GM12864 (cell line): ENCODE measurements around the gene SFMBT1.

ENCODE experiments used
- DNase-seq: peaks from one replicate; pipeline ENCODE4 v3.0.0-alpha.2; 2011; ENCODE audit warnings: low read depth
- H3K4me3 ChIP-seq: 2 replicates; pipeline ENCODE4 v1.5.1; 2011; ENCODE audit warnings: mild to moderate bottlenecking, low read depth, low read length, control low read depth
- CTCF ChIP-seq: IDR thresholded peaks from 2 replicates; pipeline ENCODE4 v1.5.1; 2011; ENCODE audit warnings: low read depth, mild to moderate bottlenecking, moderate library complexity, low read length, control low read depth, inconsistent platforms; ENCODE audit errors: missing control alignments

The SFMBT1 gene

GRCh38 chr3:52998771-52999513 is 46.9 kb downstream of the SFMBT1 start:
- no peak for DNase-seq
- TF ChIP-seq CTCF, result no peak
- H3K4me3 ChIP-seq, result no peak overlapping the region

GRCh38 chr3:52990637-52991036 is 55.2 kb downstream of the SFMBT1 start:
- TF ChIP-seq CTCF, result no peak
- H3K4me3 ChIP-seq, result no peak overlapping the region
- DNase-seq, result no peak

DNA sequence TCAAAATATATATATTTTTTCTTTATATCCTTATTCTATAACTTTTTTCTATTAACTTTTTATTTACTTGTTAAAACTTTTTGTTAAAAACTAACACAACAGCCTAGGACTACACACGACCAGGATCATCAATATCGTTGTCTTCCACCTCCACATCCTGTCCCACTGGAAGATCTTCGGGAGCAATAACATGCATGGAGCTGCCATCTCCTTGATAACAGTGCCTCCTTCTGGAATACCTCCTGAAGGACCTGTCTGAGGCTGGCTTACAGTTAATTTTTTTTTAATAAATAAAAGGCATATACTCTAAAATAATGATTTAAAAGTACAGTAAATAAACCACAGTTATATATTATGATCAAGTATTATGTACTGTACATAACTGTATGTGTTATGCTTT is 58.9 kb downstream of the SFMBT1 start:
- peak; percentile 26 for TF ChIP-seq CTCF
- no peak for DNase-seq

DNA sequence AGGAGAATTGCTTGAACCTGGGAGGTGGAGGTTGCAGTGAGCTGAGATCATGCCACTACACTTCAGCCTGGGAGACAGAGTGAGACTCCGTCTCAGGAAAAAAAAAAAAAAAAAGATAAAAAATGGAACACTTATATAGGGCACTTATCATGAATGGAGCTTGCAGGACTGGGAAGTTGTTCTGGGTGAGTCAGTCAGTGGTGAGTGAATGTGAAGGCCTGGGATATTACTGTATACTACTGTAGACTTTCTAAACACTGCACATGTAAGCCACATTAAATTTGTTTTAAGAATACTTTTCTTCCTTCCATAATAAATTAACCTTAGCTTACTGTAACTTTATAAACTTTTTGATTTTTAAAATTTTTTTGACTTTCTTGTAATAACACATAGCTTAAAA is 59.8 kb downstream of the SFMBT1 start:
- TF ChIP-seq CTCF, result no peak
- no peak overlapping the region for H3K4me3 ChIP-seq
- DNase-seq, result no peak

More for the DNA sequence above, 58.9 kb downstream of the SFMBT1 start:
- H3K4me3 ChIP-seq, result no peak overlapping the region

DNA sequence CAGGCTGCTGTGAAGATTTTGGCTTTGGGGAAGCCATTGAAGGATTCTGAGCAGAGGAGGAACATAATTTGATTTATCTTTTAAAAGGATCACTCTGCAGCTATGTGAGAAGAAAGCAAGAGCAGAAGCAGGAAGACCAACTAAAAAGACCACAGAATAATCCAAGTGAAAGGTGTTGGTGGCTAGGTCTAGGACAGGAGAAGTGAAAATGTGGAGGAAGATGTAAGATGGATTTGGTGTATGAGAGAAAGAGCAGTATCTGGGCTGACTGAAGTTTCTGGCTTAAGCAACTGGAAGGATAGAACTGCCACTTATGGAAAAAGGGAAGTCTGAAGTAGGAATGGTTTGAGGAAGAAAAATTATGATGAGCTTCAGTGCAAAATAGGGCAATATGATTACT is 62.0 kb downstream of the SFMBT1 start:
- H3K4me3 ChIP-seq, result no peak overlapping the region; the same call in 1 of the 2 replicates
- no peak for TF ChIP-seq CTCF
- DNase-seq, result no peak

- no peak for TF ChIP-seq CTCF
- no peak overlapping the region; the same call in 1 of the 2 replicates for H3K4me3 ChIP-seq
- peak; percentile 65 for DNase-seq
Measured at GRCh38 chr3:52983336-52983807, 62.5 kb downstream of the SFMBT1 start.

DNA sequence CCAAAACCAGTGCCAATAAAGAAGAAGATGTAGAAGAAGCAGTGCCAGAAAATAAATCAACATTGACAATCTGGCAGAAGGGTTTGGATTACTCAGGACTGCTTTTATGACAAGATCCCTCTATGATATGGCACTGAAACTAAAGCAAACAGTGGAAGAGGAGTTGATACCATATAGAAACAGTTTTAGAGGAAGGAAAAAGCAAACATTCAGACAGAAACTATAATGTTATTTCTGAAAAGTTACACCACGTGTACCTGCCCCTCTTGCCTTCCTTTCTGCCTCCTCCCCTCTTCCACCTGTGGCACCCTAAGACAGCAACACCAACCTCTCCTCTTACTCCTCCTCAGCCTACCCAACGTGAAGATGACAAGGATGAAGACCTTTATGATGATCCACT is 63.0 kb downstream of the SFMBT1 start:
- no peak for DNase-seq
- TF ChIP-seq CTCF, result no peak
- no peak overlapping the region for H3K4me3 ChIP-seq
